T1000 (cell line): ENCODE results near the gene SGPP2.
"Not testable (repeated sequence)": the region's sequence is repeated elsewhere in the genome, so short reads cannot be mapped to it uniquely, and the experiment has no call there.

Experiments
- DNase-seq: peaks from one replicate; lab custom pipeline; 2025; ENCODE audit warnings: mixed read lengths; lab: John Stamatoyannopoulos, UW

The SGPP2 gene

DNA sequence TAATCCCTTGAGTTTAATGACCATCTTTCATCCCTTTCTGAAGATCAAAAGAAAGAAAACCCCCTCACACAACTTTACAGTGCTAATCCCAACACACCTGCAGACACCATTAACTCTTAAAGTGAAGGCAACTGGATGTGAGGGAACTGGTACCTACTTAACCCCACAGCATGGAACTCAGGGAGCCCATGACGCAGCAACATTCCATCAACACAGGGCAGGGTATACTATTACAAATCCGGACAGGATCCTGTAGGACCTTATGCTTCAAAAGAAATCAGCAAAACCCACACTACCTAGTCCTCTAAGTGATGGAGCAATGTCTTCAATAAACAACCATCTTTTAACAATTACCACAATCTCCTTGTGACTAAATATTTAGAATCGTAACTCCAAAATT lies 153.0 kb downstream of the SGPP2 start:
- no peak for DNase-seq

DNA sequence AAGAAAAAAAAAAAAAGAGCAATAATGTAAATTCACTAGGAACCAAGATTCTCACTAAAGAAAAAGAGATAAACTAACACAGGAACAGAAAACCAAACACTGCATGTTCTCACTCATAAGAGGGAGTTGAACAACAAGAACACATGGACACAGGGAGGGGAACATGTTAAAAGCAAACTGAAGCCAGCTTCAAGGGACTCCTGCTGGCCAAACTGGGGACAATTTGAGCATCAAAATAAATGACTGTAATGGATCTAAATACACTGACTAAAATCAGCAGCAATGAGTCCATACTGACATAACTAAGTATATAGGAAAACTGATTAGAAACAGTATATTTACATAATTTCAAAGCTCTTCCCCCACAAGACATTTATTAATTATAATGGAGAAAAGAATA lies 158.6 kb downstream of the SGPP2 start:
- no peak for DNase-seq

DNA sequence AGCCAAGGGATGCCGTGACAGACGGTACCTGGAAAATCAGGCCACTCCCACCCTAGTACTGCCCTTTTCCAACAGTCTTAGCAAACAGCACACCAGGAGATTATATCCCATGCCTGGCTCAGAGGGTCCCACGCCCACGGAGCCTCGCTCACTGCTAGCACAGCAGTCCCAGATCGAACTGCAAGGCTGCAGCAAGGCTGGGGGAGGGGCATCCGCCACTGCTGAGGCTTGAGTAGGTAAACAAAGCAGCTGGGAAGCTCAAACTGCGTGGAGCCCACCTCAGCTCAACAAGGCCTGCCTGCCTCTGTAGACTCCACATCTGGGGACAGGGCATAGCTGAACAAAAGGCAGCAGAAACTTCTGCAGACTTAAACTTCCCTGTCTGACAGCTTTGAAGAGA lies 160.2 kb downstream of the SGPP2 start:
- DNase-seq: not testable (repeated sequence)

DNA sequence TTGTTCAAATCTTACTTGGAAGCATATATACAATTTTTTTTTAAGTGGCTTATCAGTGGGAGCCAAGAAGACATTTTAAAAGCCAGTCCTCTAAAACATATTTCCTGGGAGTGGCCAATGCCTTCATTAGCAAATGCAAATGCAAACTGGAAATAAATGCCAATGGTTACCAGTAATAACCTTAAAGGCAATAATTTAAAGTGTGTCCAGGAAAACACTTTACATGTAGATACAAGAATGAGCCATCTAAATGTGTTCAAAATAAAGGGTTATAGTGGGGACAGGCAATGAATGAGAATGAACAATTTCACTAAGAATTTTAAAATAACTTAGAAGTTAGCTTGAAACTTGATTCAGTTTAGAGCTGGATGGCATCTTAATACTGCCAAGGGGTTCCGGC lies 167.3 kb downstream of the SGPP2 start:
- DNase-seq: no peak

DNA sequence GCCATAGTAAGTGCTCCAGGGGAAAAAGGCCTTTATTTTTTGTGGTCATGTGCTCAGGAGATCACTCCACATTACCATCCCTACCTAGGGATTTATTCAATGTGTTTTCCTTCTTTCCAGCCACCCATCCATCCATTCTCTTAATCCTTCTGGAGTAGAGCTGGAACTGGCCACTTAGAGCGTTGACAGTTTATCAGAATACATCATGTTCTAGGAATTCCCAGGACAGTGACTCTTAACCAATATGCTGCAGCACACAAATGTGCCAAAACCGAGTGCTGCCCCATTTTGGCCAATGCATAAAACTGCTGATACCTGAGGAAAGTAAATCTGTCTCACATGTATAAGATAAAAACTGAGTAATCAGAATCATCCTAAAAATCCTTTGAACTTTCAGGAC lies 167.8 kb downstream of the SGPP2 start:
- DNase-seq: no peak

DNA sequence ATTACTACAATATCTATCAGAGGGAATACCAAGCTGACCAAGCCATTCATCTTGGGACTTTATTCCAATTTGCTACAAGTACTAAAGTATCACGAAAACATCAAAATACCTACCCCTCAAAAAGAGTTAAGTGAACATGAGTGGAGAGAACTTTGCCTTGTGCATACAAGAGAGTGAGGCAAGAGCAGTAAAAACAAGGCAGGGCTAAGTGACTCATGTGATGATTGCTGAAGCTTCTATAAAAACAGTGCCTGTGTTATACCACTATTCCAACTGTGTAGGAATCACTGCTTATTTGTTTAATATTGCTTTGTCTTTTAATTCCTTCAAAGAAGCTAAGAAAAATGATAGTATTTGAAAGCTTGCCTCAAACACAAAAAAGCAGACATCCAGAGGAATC lies 170.3 kb downstream of the SGPP2 start:
- DNase-seq: no peak

DNA sequence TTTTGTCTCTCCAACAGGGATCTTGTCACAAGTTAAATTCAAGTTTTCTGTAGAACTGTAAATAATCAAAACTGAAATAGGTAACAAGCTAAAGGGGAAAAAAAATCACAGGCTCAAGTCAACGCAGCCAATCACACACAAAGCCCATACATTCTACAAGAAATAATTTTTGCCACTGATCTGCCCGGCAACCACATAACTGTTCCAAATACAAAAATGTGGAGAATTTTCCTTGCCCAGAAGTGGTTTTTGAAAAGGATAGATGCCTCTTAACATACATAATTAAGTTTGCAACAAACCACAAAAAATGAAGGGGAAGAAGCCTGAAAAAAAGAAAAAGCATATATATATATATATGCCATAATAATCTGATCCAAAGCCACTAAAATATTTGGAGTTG lies 171.2 kb downstream of the SGPP2 start:
- no peak for DNase-seq

DNA sequence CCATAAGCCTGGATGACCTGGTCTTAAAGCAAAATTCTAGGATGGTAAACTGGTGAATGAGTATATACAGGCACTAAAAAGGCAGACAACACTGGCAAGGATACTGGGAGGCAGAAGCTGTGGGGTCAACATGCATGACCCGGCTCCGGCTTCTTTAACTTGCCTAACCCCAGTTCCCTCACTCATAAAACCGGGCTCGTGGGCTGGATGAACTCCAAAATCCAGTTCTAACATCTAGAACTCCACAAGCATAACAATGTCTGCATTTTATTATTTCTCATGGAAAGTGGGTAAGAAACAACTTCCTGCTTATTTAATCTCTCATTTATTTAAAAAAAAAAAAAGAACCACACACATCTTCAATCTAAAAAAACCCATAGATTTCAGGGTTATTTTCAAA lies 174.3 kb downstream of the SGPP2 start:
- DNase-seq: no peak

- DNase-seq: no peak
Measured at GRCh38 chr2:222603501-222603900, 179.2 kb downstream of the SGPP2 start.

GRCh38 chr2:222604749-222605515 lies 180.6 kb downstream of the SGPP2 start:
- DNase-seq: no peak

DNA sequence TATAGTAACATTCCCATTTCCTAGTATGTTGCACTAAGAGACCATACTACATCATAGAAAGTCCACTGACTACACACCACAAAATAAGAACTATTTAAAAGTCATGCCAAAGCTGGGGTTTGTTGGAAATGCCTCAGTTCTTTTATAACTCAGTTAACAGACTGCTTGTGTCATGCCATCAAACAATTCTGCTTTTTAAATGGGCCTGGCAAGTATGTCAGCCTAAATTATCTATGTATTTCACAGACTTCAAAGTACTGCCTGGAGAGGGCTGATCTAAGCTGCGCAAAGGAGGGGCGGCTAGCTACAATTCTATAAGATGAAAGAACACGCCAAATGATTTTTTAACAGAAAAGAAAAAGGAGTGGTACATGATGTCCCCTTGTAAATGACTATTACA lies 182.0 kb downstream of the SGPP2 start:
- no peak for DNase-seq

GRCh38 chr2:222608081-222608480 lies 183.7 kb downstream of the SGPP2 start:
- DNase-seq: no peak

GRCh38 chr2:222609381-222609780 lies 185.0 kb downstream of the SGPP2 start:
- DNase-seq: no peak
